Umbilical cord (tissue), 2 donors: ENCODE results near the gene FNBP1L. TPM values are rescaled to one million over a fixed set of nuclear protein-coding genes. Genes with fewer than 3 reads are reported as not detected.

Experiments used
- DNase-seq: peaks from one replicate; pipeline ENCODE4 v3.0.0-alpha.2; 2015; ENCODE audit warnings: low spot score
- total RNA-seq: library from RNA; depleted of rRNA; stranded (reverse); fragments of >200 nt; gene quantifications from one replicate; pipeline ENCODE4 v1.2.3, GENCODE V29; 2014; ENCODE audit warnings: low replicate concordance; ENCODE audit not compliant: insufficient read depth

FNBP1L gene
- total RNA-seq = 33.5 TPM

GRCh38 chr1:93447481-93448291, at the start of gene FNBP1L:
TSS of gene FNBP1L (plus strand) at chr1:93448118. CDS start at chr1:93448282, 164 bp downstream.
- DNase-seq = peak; percentile 86

- peak; percentile 42 for DNase-seq
Observed at GRCh38 chr1:93399781-93400180, 48.1 kb upstream of the FNBP1L start.

- DNase-seq = no peak
Observed at GRCh38 chr1:93408203-93408602, 39.7 kb upstream of the FNBP1L start.

- DNase-seq = no peak
Observed at GRCh38 chr1:93411000-93411399, 36.9 kb upstream of the FNBP1L start.

GRCh38 chr1:93414749-93415148, 33.2 kb upstream of the FNBP1L start:
- DNase-seq = no peak

GRCh38 chr1:93415296-93415695, 32.6 kb upstream of the FNBP1L start:
- no peak for DNase-seq

- no peak for DNase-seq
Observed at GRCh38 chr1:93416183-93416582, 31.7 kb upstream of the FNBP1L start.

GRCh38 chr1:93419344-93419743, 28.6 kb upstream of the FNBP1L start:
- DNase-seq = no peak

- DNase-seq = no peak
Observed at GRCh38 chr1:93420400-93420799, 27.5 kb upstream of the FNBP1L start.

- DNase-seq = no peak
Observed at GRCh38 chr1:93426181-93426580, 21.7 kb upstream of the FNBP1L start.

- DNase-seq = no peak
Observed at GRCh38 chr1:93427656-93428055, 20.3 kb upstream of the FNBP1L start.

GRCh38 chr1:93433407-93433961, 14.4 kb upstream of the FNBP1L start:
- no peak for DNase-seq

GRCh38 chr1:93434088-93434487, 13.8 kb upstream of the FNBP1L start:
- no peak for DNase-seq

GRCh38 chr1:93434987-93435386, 12.9 kb upstream of the FNBP1L start:
- no peak for DNase-seq

- no peak for DNase-seq
Observed at GRCh38 chr1:93435443-93435842, 12.5 kb upstream of the FNBP1L start.

- no peak for DNase-seq
Observed at GRCh38 chr1:93436496-93436895, 11.4 kb upstream of the FNBP1L start.

GRCh38 chr1:93437976-93438605, 9.8 kb upstream of the FNBP1L start:
- DNase-seq = peak; percentile 69

GRCh38 chr1:93438716-93439115, 9.2 kb upstream of the FNBP1L start:
- no peak for DNase-seq

- no peak for DNase-seq
Observed at GRCh38 chr1:93440272-93440671, 7.6 kb upstream of the FNBP1L start.

- DNase-seq = no peak
Observed at GRCh38 chr1:93440706-93441105, 7.2 kb upstream of the FNBP1L start.

GRCh38 chr1:93441589-93441988, 6.3 kb upstream of the FNBP1L start:
- no peak for DNase-seq

- DNase-seq = peak; percentile 7
Observed at GRCh38 chr1:93442008-93442666, 5.8 kb upstream of the FNBP1L start.
